Measurements from ENCODE around the gene IRX2.

IRX2 gene

DNA sequence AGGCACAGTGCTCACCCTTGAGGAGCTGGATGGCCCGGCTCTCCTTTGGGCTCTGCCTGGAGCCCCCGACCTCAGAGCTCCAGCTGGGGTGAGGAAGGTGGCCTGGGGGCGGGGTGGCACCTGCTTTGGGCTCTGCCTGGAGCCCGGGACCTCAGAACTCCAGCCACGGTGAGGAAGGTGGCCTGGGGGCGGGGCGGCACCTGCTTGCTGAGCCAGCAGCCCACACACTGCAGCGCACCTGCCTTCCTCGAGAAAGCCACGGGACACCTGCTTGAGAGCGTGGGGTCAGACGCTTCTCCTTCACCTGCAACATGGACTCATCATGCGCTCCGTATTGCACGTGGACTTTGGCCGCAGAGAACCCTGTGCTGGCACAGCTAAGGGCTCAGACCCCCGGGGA is 51.8 kb downstream of the IRX2 start:
- no peak overlapping the region for H2BK15ac ChIP-seq (ENCODE audit: low read depth, poor library complexity, severe bottlenecking)
- H2AFZ ChIP-seq (ENCODE audit: low read depth, low read length): no peak overlapping the region
- H3K27ac ChIP-seq (ENCODE audit: low read length, poor library complexity, severe bottlenecking): no peak overlapping the region
- H3K27me3 ChIP-seq (ENCODE audit: control insufficient read depth in 1 of 2, insufficient read depth in 1 of 2, low read length in 2 of 2): peaks cover 0 to 23% of the 10 kb centered on the region in 2 experiments
- no peak overlapping the region for H3K4me2 ChIP-seq (ENCODE audit: low read length, poor library complexity, severe bottlenecking)
- H2BK12ac ChIP-seq (ENCODE audit: low read length in 2 of 2): no peak overlapping the region
- H3K9me3 ChIP-seq (ENCODE audit: control insufficient read depth, low read length): no peaks in the 10 kb centered on the region
- H2BK120ac ChIP-seq (ENCODE audit: low read depth, low read length): no peak overlapping the region
- H3K4ac ChIP-seq (ENCODE audit: low read depth in 1 of 2, low read length in 2 of 2): no peak overlapping the region
- no peak overlapping the region for H3K18ac ChIP-seq (ENCODE audit: low read depth in 1 of 2, low read length in 2 of 2)
- H3K4me1 ChIP-seq (ENCODE audit: control insufficient read depth, insufficient read depth, low read depth, low read length): no peaks in the 10 kb centered on the region
- no peak overlapping the region for H3K23ac ChIP-seq (ENCODE audit: low read length in 2 of 2)
- no peak overlapping the region for H3K9ac ChIP-seq (ENCODE audit: low read length)
- no peak overlapping the region for H2AK5ac ChIP-seq (ENCODE audit: low read length, severe bottlenecking)
- no peak overlapping the region for H4K8ac ChIP-seq (ENCODE audit: low read length)
- H3K79me1 ChIP-seq (replicated peaks; ENCODE audit: low read length, poor library complexity, severe bottlenecking): no peaks in the 10 kb centered on the region
- no peak overlapping the region for H4K91ac ChIP-seq (ENCODE audit: low read length)
- WGBS: 81% methylated on average over 17 of the region's 17 CpGs
- no peak for DNase-seq
- no peaks in the 10 kb centered on the region for H3K36me3 ChIP-seq (ENCODE audit: control insufficient read depth in 1 of 2, insufficient read depth in 2 of 2, low read depth in 1 of 2, low read length in 2 of 2)
- no peak overlapping the region for H3K4me3 ChIP-seq (ENCODE audit: insufficient read depth in 1 of 2, low read depth in 1 of 2, low read length in 2 of 2)
- H3K14ac ChIP-seq (ENCODE audit: low read length in 2 of 2): no peak overlapping the region
- no peak overlapping the region for H2BK5ac ChIP-seq (ENCODE audit: low read depth, low read length, poor library complexity, severe bottlenecking)

GRCh38 chr5:2699231-2699630 is 52.2 kb downstream of the IRX2 start:
- H3K4me3 ChIP-seq (ENCODE audit: insufficient read depth in 1 of 2, low read depth in 1 of 2, low read length in 2 of 2): no peak overlapping the region
- no peak overlapping the region for H2AK5ac ChIP-seq (ENCODE audit: low read length, severe bottlenecking)
- H4K91ac ChIP-seq (ENCODE audit: low read length): no peak overlapping the region
- H3K4me2 ChIP-seq (ENCODE audit: low read length, poor library complexity, severe bottlenecking): no peak overlapping the region
- H3K18ac ChIP-seq (ENCODE audit: low read depth in 1 of 2, low read length in 2 of 2): no peak overlapping the region
- H3K27ac ChIP-seq (ENCODE audit: low read length, poor library complexity, severe bottlenecking): no peak overlapping the region
- H3K4ac ChIP-seq (ENCODE audit: low read depth in 1 of 2, low read length in 2 of 2): no peak overlapping the region
- no peaks in the 10 kb centered on the region for H3K36me3 ChIP-seq (ENCODE audit: control insufficient read depth in 1 of 2, insufficient read depth in 2 of 2, low read depth in 1 of 2, low read length in 2 of 2)
- H2AFZ ChIP-seq (ENCODE audit: low read depth, low read length): no peak overlapping the region
- H3K27me3 ChIP-seq (ENCODE audit: control insufficient read depth in 1 of 2, insufficient read depth in 1 of 2, low read length in 2 of 2): peaks cover 0 to 23% of the 10 kb centered on the region in 2 experiments
- WGBS: 77% methylated on average over 8 of the region's 8 CpGs
- no peaks in the 10 kb centered on the region for H3K9me3 ChIP-seq (ENCODE audit: control insufficient read depth, low read length)
- no peak overlapping the region for H2BK15ac ChIP-seq (ENCODE audit: low read depth, poor library complexity, severe bottlenecking)
- H3K9ac ChIP-seq (ENCODE audit: low read length): no peak overlapping the region
- no peaks in the 10 kb centered on the region for H3K79me1 ChIP-seq (replicated peaks; ENCODE audit: low read length, poor library complexity, severe bottlenecking)
- no peak overlapping the region for H2BK120ac ChIP-seq (ENCODE audit: low read depth, low read length)
- H3K14ac ChIP-seq (ENCODE audit: low read length in 2 of 2): no peak overlapping the region
- H2BK12ac ChIP-seq (ENCODE audit: low read length in 2 of 2): no peak overlapping the region
- no peak for DNase-seq
- no peak overlapping the region for H2BK5ac ChIP-seq (ENCODE audit: low read depth, low read length, poor library complexity, severe bottlenecking)
- no peaks in the 10 kb centered on the region for H3K4me1 ChIP-seq (ENCODE audit: control insufficient read depth, insufficient read depth, low read depth, low read length)
- no peak overlapping the region for H3K23ac ChIP-seq (ENCODE audit: low read length in 2 of 2)
- H4K8ac ChIP-seq (ENCODE audit: low read length): no peak overlapping the region

- Histone ChIP-seq H3K27me3 (ENCODE audit: control insufficient read depth in 1 of 2, insufficient read depth in 1 of 2, low read length in 2 of 2) (peaks cover 0 to 20% of the 10 kb centered on the region in 2 experiments), H3K4ac (ENCODE audit: low read depth in 1 of 2, low read length in 2 of 2) (no peak overlapping the region), H3K27ac (ENCODE audit: low read length, poor library complexity, severe bottlenecking) (no peak overlapping the region), H3K4me3 (ENCODE audit: insufficient read depth in 1 of 2, low read depth in 1 of 2, low read length in 2 of 2) (no peak overlapping the region), H2BK120ac (ENCODE audit: low read depth, low read length) (no peak overlapping the region), H2BK15ac (ENCODE audit: low read depth, poor library complexity, severe bottlenecking) (no peak overlapping the region), H2BK12ac (ENCODE audit: low read length in 2 of 2) (no peak overlapping the region), H2AK5ac (ENCODE audit: low read length, severe bottlenecking) (no peak overlapping the region), H3K4me1 (ENCODE audit: control insufficient read depth, insufficient read depth, low read depth, low read length) (no peaks in the 10 kb centered on the region), H2BK5ac (ENCODE audit: low read depth, low read length, poor library complexity, severe bottlenecking) (no peak overlapping the region), H3K9ac (ENCODE audit: low read length) (no peak overlapping the region), H2AFZ (ENCODE audit: low read depth, low read length) (no peak overlapping the region), H4K8ac (ENCODE audit: low read length) (no peak overlapping the region), H3K14ac (ENCODE audit: low read length in 2 of 2) (no peak overlapping the region), H3K36me3 (ENCODE audit: control insufficient read depth in 1 of 2, insufficient read depth in 2 of 2, low read depth in 1 of 2, low read length in 2 of 2) (no peaks in the 10 kb centered on the region), H3K18ac (ENCODE audit: low read depth in 1 of 2, low read length in 2 of 2) (no peak overlapping the region), H4K91ac (ENCODE audit: low read length) (no peak overlapping the region), H3K79me1 (replicated peaks; ENCODE audit: low read length, poor library complexity, severe bottlenecking) (no peaks in the 10 kb centered on the region), H3K9me3 (ENCODE audit: control insufficient read depth, low read length) (no peaks in the 10 kb centered on the region), H3K4me2 (ENCODE audit: low read length, poor library complexity, severe bottlenecking) (no peak overlapping the region), H3K23ac (ENCODE audit: low read length in 2 of 2) (no peak overlapping the region)
- 83% methylated on average over 13 of the region's 13 CpGs for WGBS
- no peak for DNase-seq
Measured at GRCh38 chr5:2698581-2698980, 52.9 kb downstream of the IRX2 start.

DNA sequence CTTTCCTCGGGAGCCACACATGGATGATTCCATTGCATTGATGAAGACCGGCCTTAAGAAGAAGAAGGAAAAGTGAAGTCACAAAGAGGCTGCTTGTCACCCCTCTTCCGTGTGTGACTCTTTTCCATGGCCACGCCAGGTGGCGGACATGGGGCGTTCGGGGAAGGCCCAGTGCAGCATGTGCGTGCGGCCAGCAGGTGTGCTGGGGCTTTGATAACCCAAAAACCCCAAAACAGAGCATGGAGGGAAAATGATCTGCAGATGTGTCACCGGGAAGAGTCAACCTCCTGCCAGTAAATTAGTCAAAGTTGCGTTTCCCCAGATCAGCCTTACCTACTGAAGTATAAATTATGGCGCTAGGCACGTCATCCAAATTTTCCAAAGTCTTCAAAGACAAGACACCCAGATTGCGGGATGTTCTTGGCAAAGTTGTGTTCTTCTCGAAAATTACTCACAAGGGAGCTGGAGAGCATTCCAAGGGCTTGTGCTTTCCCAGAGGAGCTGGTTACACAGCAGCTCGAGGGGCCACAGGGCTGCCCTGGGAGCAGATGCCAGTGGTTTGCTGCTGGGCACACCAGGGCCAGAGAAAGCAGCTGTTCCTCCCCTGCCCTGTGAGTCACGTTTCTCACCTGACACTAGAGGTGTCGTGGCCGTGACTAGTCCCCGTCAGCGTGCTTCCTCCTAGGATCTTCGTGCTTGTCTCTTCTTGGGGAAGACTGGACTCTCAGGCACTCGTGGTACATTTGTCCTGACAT is 53.9 kb downstream of the IRX2 start:
- Histone ChIP-seq H3K4me1 (ENCODE audit: control insufficient read depth, insufficient read depth, low read depth, low read length) (no peaks in the 10 kb centered on the region), H3K14ac (ENCODE audit: low read length in 2 of 2) (no peak overlapping the region), H3K4me3 (ENCODE audit: insufficient read depth in 1 of 2, low read depth in 1 of 2, low read length in 2 of 2) (no peak overlapping the region), H3K36me3 (ENCODE audit: control insufficient read depth in 1 of 2, insufficient read depth in 2 of 2, low read depth in 1 of 2, low read length in 2 of 2) (no peaks in the 10 kb centered on the region), H3K9ac (ENCODE audit: low read length) (no peak overlapping the region), H4K91ac (ENCODE audit: low read length) (no peak overlapping the region), H3K18ac (ENCODE audit: low read depth in 1 of 2, low read length in 2 of 2) (no peak overlapping the region), H4K8ac (ENCODE audit: low read length) (no peak overlapping the region), H2BK12ac (ENCODE audit: low read length in 2 of 2) (no peak overlapping the region), H2AFZ (ENCODE audit: low read depth, low read length) (no peak overlapping the region), H3K27ac (ENCODE audit: low read length, poor library complexity, severe bottlenecking) (no peak overlapping the region), H2AK5ac (ENCODE audit: low read length, severe bottlenecking) (no peak overlapping the region), H3K27me3 (ENCODE audit: control insufficient read depth in 1 of 2, insufficient read depth in 1 of 2, low read length in 2 of 2) (peaks cover 0 to 14% of the 10 kb centered on the region in 2 experiments), H3K9me3 (ENCODE audit: control insufficient read depth, low read length) (no peaks in the 10 kb centered on the region), H3K4me2 (ENCODE audit: low read length, poor library complexity, severe bottlenecking) (no peak overlapping the region), H3K4ac (ENCODE audit: low read depth in 1 of 2, low read length in 2 of 2) (no peak overlapping the region), H2BK120ac (ENCODE audit: low read depth, low read length) (no peak overlapping the region), H3K79me1 (replicated peaks; ENCODE audit: low read length, poor library complexity, severe bottlenecking) (no peaks in the 10 kb centered on the region), H3K23ac (ENCODE audit: low read length in 2 of 2) (no peak overlapping the region), H2BK15ac (ENCODE audit: low read depth, poor library complexity, severe bottlenecking) (no peak overlapping the region), H2BK5ac (ENCODE audit: low read depth, low read length, poor library complexity, severe bottlenecking) (no peak overlapping the region)
- 74% methylated on average over 23 of the region's 23 CpGs for WGBS
- no peak for DNase-seq
